Naive thymus-derived CD4-positive, alpha-beta T cell (primary cell): ENCODE data around the gene ALPG. TPM values are rescaled to one million over a fixed set of nuclear protein-coding genes. Genes with fewer than 3 reads are reported as not detected.

Source experiments
- ATAC-seq: fragments of 150-1000 bp; cut with Tn5 transposase; 2 replicates; pipeline ENCODE4 v1.10.0; 2021; ENCODE audit warnings: mild to moderate bottlenecking, moderate library complexity
- CTCF ChIA-PET: fragments of 350-600 bp; sonication (Branson Sonifier 250); formaldehyde crosslinking; loops from one replicate; lab custom pipeline; 2021; ENCODE audit warnings: antibody characterized with exemption; lab: Charles Lee
- POLR2A ChIA-PET: fragments of 350-600 bp; sonication (Branson Sonifier 250); formaldehyde crosslinking; loops from one replicate; lab custom pipeline; 2021; ENCODE audit warnings: antibody characterized with exemption, inconsistent platforms; lab: Charles Lee
- DNase-seq, 9 donors: peaks; one replicate each; pipeline versions ENCODE4 v3.0.0 to v3.0.0-alpha.2; 2020 to 2022; ENCODE audit warnings: mixed read lengths in 1 of 9
- H3K27ac ChIP-seq: one replicate; pipeline ENCODE4 v1.7.0; 2013; ENCODE audit warnings: mild to moderate bottlenecking, low read depth, low read length, moderate library complexity
- H3K27me3 ChIP-seq, 2 donors: one replicate each; pipeline ENCODE4 v1.7.0; 2013; ENCODE audit warnings: low read length in 2 of 2, mild to moderate bottlenecking in 2 of 2, moderate library complexity in 2 of 2; ENCODE audit not compliant: control insufficient read depth in 2 of 2, insufficient read depth in 2 of 2
- H3K36me3 ChIP-seq, 3 experiments: 1 replicate in 2 of 3; 2 replicates in 1 of 3; pipeline ENCODE4 v1.7.0; 2013; ENCODE audit warnings: low read length in 3 of 3, mild to moderate bottlenecking in 3 of 3, moderate library complexity in 1 of 3; ENCODE audit not compliant: insufficient read depth in 3 of 3, control insufficient read depth in 2 of 3
- H3K4me1 ChIP-seq, 2 donors: one replicate each; pipeline ENCODE4 v1.7.0; 2013; ENCODE audit warnings: low read length in 2 of 2, mild to moderate bottlenecking in 2 of 2, moderate library complexity in 1 of 2; ENCODE audit not compliant: control insufficient read depth in 2 of 2, insufficient read depth in 2 of 2
- H3K4me3 ChIP-seq: 2 replicates; pipeline ENCODE4 v1.7.0; 2013; ENCODE audit warnings: mild to moderate bottlenecking, low read length
- H3K9me3 ChIP-seq, 3 experiments: 1 replicate in 2 of 3; 2 replicates in 1 of 3; pipeline ENCODE4 v1.7.0; 2013; ENCODE audit warnings: low read length in 3 of 3; ENCODE audit not compliant: control insufficient read depth in 2 of 3
- H3K27ac Mint-ChIP-seq, 9 donors: one replicate each; pipeline ENCODE4 v1.8.0; 2020 to 2022; ENCODE audit warnings: mixed read lengths in 9 of 9, mild to moderate bottlenecking in 8 of 9, moderate library complexity in 5 of 9, inconsistent platforms in 2 of 9
- H3K27me3 Mint-ChIP-seq, 5 donors: one replicate each; pipeline ENCODE4 v1.8.0; 2021 to 2022; ENCODE audit warnings: mixed read lengths in 5 of 5, mild to moderate bottlenecking in 1 of 5
- H3K36me3 Mint-ChIP-seq, 5 donors: one replicate each; pipeline ENCODE4 v1.8.0; 2020 to 2022; ENCODE audit warnings: mixed read lengths in 5 of 5, mild to moderate bottlenecking in 3 of 5, inconsistent platforms in 1 of 5
- H3K4me1 Mint-ChIP-seq, 7 donors: one replicate each; pipeline ENCODE4 v1.8.0; 2020 to 2022; ENCODE audit warnings: mixed read lengths in 7 of 7, mild to moderate bottlenecking in 3 of 7, inconsistent platforms in 1 of 7
- H3K4me3 Mint-ChIP-seq, 10 donors: one replicate each; pipeline ENCODE4 v1.8.0; 2020 to 2022; ENCODE audit warnings: mild to moderate bottlenecking in 10 of 10, mixed read lengths in 10 of 10, moderate library complexity in 6 of 10, inconsistent platforms in 2 of 10
- H3K9me3 Mint-ChIP-seq, 11 donors: one replicate each; pipeline ENCODE4 v1.8.0; 2020 to 2022; ENCODE audit warnings: mixed read lengths in 11 of 11, mild to moderate bottlenecking in 4 of 11, inconsistent platforms in 1 of 11, moderate library complexity in 1 of 11
- intact Hi-C, 2 donors: fragments of 100-400 bp; cut with micrococcal nuclease; formaldehyde crosslinking; loops; one replicate each; pipeline ENCODE4 v1.15.1; 2023
- polyA plus RNA-seq, 2 donors: library from polyadenylated mRNA; unstranded; fragments of 300-500 nt; fragmentation: Illumina TruSeq; gene quantifications; one replicate each; pipeline ENCODE4 v1.2.3, GENCODE V29; 2021
- total RNA-seq, 6 experiments: library from RNA in 5 of 6; stranded (reverse) in 5 of 6; gene quantifications; 1 replicate in 5 of 6; 2 replicates in 1 of 6; pipeline ENCODE4 v1.2.3 and lab custom pipeline; 2021 to 2026

ALPG gene
- total and polyA plus RNA-seq, 7 experiments from 2014 or later = not detected

GRCh38 chr2:232415736-232416520 is 9.3 kb downstream of the ALPG start:
- Mint-ChIP-seq H3K36me3 (no peaks in the 10 kb centered on the region), H3K9me3 (no peaks in the 10 kb centered on the region), H3K4me1 (peaks cover 10 to 32% (median 21%) of the 10 kb centered on the region in 7 donors), H3K4me3 (no peak overlapping the region), H3K27ac (no peak overlapping the region), H3K27me3 (peaks cover 25 to 65% (median 31%) of the 10 kb centered on the region in 5 donors)
- ATAC-seq (peak; percentile 10), DNase-seq (no peak)
- peaks cover 0 to 16% of the 10 kb centered on the region in 2 donors for H3K4me1 ChIP-seq
- no peaks in the 10 kb centered on the region for H3K9me3 ChIP-seq
- H3K27ac ChIP-seq = no peak overlapping the region
- H3K36me3 ChIP-seq = no peaks in the 10 kb centered on the region
- no peak overlapping the region for H3K4me3 ChIP-seq
- intact Hi-C loops = no loop called here
- CTCF ChIA-PET = no interaction called here
- H3K27me3 ChIP-seq = no peaks in the 10 kb centered on the region
- POLR2A ChIA-PET = no interaction called here

DNA sequence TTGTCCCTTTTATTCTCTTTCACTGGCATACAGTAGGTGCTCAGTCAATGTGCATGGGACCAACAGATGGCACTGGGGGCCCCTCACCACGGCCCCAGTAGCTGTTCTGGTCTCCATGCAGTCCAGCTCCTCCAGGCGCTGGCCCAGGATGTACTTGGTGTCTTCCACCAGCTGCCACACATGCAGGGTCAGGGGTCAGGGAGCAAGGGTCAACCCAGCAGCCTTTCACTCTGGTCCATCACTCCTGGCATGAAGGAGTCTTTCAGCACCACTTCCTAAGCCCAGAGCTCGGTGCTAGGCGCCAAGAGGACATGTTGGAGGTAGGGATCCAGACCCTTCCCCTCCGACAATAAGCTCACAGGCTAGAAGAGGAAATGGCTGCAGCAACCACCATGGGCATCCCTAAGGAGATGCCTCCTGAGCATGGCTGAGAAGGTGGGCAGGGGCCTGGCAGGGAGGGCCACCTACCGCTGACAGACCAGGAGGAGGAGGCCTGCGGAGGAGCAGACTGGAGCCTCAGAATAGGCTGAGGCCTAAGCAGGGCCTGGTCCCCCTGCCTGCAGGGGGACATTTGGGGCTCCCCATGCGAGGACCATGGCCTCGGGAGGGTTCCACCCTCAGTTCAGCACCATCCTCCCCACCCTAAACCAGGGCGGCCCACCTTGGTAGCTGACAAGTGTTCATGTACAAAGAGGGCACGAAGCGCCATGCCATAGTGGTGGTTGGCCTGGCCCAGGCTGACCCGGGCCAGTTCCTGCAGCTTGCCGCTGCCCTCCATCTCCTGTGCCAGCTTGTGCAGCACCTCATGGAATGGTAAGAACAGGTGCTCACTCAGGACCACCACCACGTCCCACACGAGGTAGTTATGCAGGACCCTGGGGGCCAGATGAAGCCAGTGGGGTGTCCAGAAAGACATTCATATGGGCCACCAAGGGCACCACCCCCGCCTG is 10.2 kb downstream of the ALPG start:
- Histone ChIP-seq H3K27me3 (no peaks in the 10 kb centered on the region), H3K9me3 (no peaks in the 10 kb centered on the region), H3K27ac (no peak overlapping the region), H3K4me3 (no peak overlapping the region), H3K36me3 (no peaks in the 10 kb centered on the region), H3K4me1 (peaks cover 0 to 16% of the 10 kb centered on the region in 2 donors)
- ATAC-seq (no peak), DNase-seq (no peak)
- ChIA-PET POLR2A (no interaction called here), CTCF (no interaction called here)
- H3K4me1 Mint-ChIP-seq = peaks cover 10 to 32% (median 22%) of the 10 kb centered on the region in 7 donors
- H3K9me3 Mint-ChIP-seq = peaks cover 0 to 2% (median 0%) of the 10 kb centered on the region in 11 donors
- peaks cover 0 to 2% (median 0%) of the 10 kb centered on the region in 5 donors for H3K36me3 Mint-ChIP-seq
- no peak overlapping the region for H3K27ac Mint-ChIP-seq
- H3K27me3 Mint-ChIP-seq = peaks cover 24 to 67% (median 29%) of the 10 kb centered on the region in 5 donors
- intact Hi-C loops = no loop called here
- H3K4me3 Mint-ChIP-seq = no peak overlapping the region

DNA sequence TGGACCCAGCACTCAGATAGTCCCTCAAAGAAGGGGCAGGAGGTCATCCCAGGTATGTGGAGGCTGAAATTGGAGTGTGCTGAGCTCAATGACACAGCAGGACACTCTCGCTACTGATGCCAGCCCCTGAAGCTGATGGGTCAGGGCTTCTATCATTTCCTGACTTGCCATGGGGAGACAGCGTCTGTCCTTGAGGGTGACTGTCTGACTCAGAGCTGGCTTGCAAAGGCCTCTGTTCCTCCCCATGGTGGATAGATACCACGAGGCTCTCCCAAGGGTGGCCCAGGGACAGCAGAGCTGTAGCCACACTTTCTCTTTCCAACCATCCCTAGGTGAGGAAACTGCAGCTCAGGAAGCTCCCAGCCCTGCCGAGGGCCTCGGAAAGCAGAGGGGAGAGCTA is 10.8 kb downstream of the ALPG start:
- Histone ChIP-seq H3K36me3 (no peaks in the 10 kb centered on the region), H3K9me3 (no peaks in the 10 kb centered on the region), H3K4me1 (peaks cover 0 to 16% of the 10 kb centered on the region in 2 donors), H3K4me3 (no peak overlapping the region), H3K27me3 (no peaks in the 10 kb centered on the region), H3K27ac (no peak overlapping the region)
- no peak for ATAC-seq
- Mint-ChIP-seq H3K4me3 (no peak overlapping the region), H3K27me3 (peaks cover 30 to 68% (median 36%) of the 10 kb centered on the region in 5 donors), H3K9me3 (peaks cover 0 to 6% (median 1%) of the 10 kb centered on the region in 11 donors), H3K27ac (no peak overlapping the region), H3K36me3 (peaks cover 0 to 5% (median 0%) of the 10 kb centered on the region in 5 donors), H3K4me1 (peaks cover 8 to 31% (median 24%) of the 10 kb centered on the region in 7 donors)
- ChIA-PET CTCF (no interaction called here), POLR2A (no interaction called here)
- no peak for DNase-seq
- intact Hi-C loops = no loop called here

- Histone ChIP-seq H3K36me3 (no peaks in the 10 kb centered on the region), H3K4me3 (no peak overlapping the region), H3K27me3 (no peaks in the 10 kb centered on the region), H3K9me3 (no peaks in the 10 kb centered on the region), H3K27ac (no peak overlapping the region), H3K4me1 (peaks cover 0 to 13% of the 10 kb centered on the region in 2 donors)
- ATAC-seq (no peak), DNase-seq (no peak)
- CTCF ChIA-PET = no interaction called here
- H3K4me1 Mint-ChIP-seq = peaks cover 6 to 25% (median 18%) of the 10 kb centered on the region in 7 donors
- intact Hi-C loops = no loop called here
- peak overlapping the region in 8 of 10 donors; percentile 6 to 73 (median 68) for H3K4me3 Mint-ChIP-seq
- H3K9me3 Mint-ChIP-seq = peaks cover 0 to 10% (median 4%) of the 10 kb centered on the region in 11 donors
- no peak overlapping the region for H3K27ac Mint-ChIP-seq
- peaks cover 0 to 8% (median 0%) of the 10 kb centered on the region in 5 donors for H3K36me3 Mint-ChIP-seq
- H3K27me3 Mint-ChIP-seq = peaks cover 30 to 68% (median 39%) of the 10 kb centered on the region in 5 donors
- POLR2A ChIA-PET = no interaction called here
These were observed 11.4 kb downstream of the ALPG start for GRCh38 chr2:232418056-232418455.

- Histone ChIP-seq H3K27me3 (no peaks in the 10 kb centered on the region), H3K4me1 (peaks cover 0 to 10% of the 10 kb centered on the region in 2 donors), H3K36me3 (no peaks in the 10 kb centered on the region), H3K27ac (no peak overlapping the region), H3K9me3 (no peaks in the 10 kb centered on the region), H3K4me3 (no peak overlapping the region)
- ATAC-seq (peak; percentile 30), DNase-seq (no peak)
- Mint-ChIP-seq H3K9me3 (peaks cover 0 to 10% (median 4%) of the 10 kb centered on the region in 11 donors), H3K4me3 (peak overlapping the region; percentile 32 to 73 (median 69)), H3K27ac (no peak overlapping the region), H3K27me3 (peaks cover 30 to 68% (median 40%) of the 10 kb centered on the region in 5 donors), H3K4me1 (peaks cover under 1 to 19% (median 12%) of the 10 kb centered on the region in 7 donors), H3K36me3 (peaks cover 0 to 8% (median 0%) of the 10 kb centered on the region in 5 donors)
- POLR2A ChIA-PET = no interaction called here
- CTCF ChIA-PET = no interaction called here
- intact Hi-C loops = no loop called here
These were observed 12.0 kb downstream of the ALPG start for GRCh38 chr2:232418466-232419244.
